Loucy (cell line): Measurements from ENCODE around the gene PLBD1.

Source experiments
- H2AFZ ChIP-seq: fragments of 200-600 bp; sonication (generic); 2 replicates; pipeline ENCODE4 v1.6.0; 2016; ENCODE audit warnings: antibody characterized with exemption, mild to moderate bottlenecking, low read length, moderate library complexity
- H3F3A ChIP-seq: fragments of 200-600 bp; 2 replicates; pipeline ENCODE4 v1.6.0; 2016; ENCODE audit warnings: antibody characterized with exemption, low read depth, mild to moderate bottlenecking
- H3K27me3 ChIP-seq: fragments of 200-600 bp; sonication (generic); 2 replicates; pipeline ENCODE4 v1.6.1; 2014; ENCODE audit warnings: low read length, mild to moderate bottlenecking; ENCODE audit not compliant: insufficient read depth, poor library complexity, severe bottlenecking
- H3K36me3 ChIP-seq: fragments of 200-600 bp; sonication (generic); 2 replicates; pipeline ENCODE4 v1.6.1; 2016; ENCODE audit warnings: low read length; ENCODE audit not compliant: insufficient read depth
- H3K4me1 ChIP-seq: fragments of 200-600 bp; sonication (generic); 2 replicates; pipeline ENCODE4 v1.5.1; 2014; ENCODE audit warnings: low read length, mild to moderate bottlenecking; ENCODE audit not compliant: insufficient read depth, poor library complexity, severe bottlenecking
- H3K4me2 ChIP-seq: fragments of 200-600 bp; sonication (generic); 2 replicates; pipeline ENCODE4 v1.6.0; 2014; ENCODE audit warnings: antibody characterized with exemption, low read length, low read depth, mild to moderate bottlenecking; ENCODE audit not compliant: poor library complexity, severe bottlenecking
- H3K4me3 ChIP-seq: fragments of 200-600 bp; sonication (generic); 2 replicates; pipeline ENCODE4 v1.5.1; 2014; ENCODE audit warnings: low read length, mild to moderate bottlenecking, mixed read lengths; ENCODE audit not compliant: poor library complexity, severe bottlenecking
- H3K79me2 ChIP-seq: fragments of 200-600 bp; sonication (generic); 2 replicates; pipeline ENCODE4 v1.6.1; 2014; ENCODE audit warnings: low read length; ENCODE audit not compliant: insufficient read depth
- H3K9ac ChIP-seq: fragments of 200-600 bp; sonication (generic); 2 replicates; pipeline ENCODE4 v1.6.0; 2014; ENCODE audit warnings: mild to moderate bottlenecking, low read depth, low read length, moderate library complexity; ENCODE audit not compliant: poor library complexity, severe bottlenecking
- H3K9me2 ChIP-seq: fragments of 200-600 bp; sonication (generic); replicated peaks from 2 replicates; pipeline ENCODE4 v1.6.1; 2016; ENCODE audit warnings: low read depth, low read length, mixed read lengths
- H3K9me3 ChIP-seq: fragments of 200-600 bp; sonication (generic); 2 replicates; pipeline ENCODE4 v1.6.1; 2014; ENCODE audit warnings: mild to moderate bottlenecking, antibody characterized with exemption, low read length, low read depth; ENCODE audit not compliant: insufficient read depth
- H4K20me1 ChIP-seq: fragments of 200-600 bp; sonication (generic); 2 replicates; pipeline ENCODE4 v1.6.0; 2014; ENCODE audit warnings: antibody characterized with exemption, low read length, mild to moderate bottlenecking; ENCODE audit not compliant: insufficient read depth, poor library complexity, severe bottlenecking
- CTCF ChIP-seq: fragments of 200-600 bp; sonication (generic); conservative IDR thresholded peaks from 2 replicates; pipeline ENCODE4 v1.5.1; 2014; ENCODE audit warnings: mild to moderate bottlenecking, antibody characterized with exemption, low read length
- EZH2phosphoT487 ChIP-seq: fragments of 200-600 bp; IDR thresholded peaks from 2 replicates; pipeline ENCODE4 v1.6.1; 2018; ENCODE audit warnings: antibody characterized with exemption, mild to moderate bottlenecking, moderate library complexity, borderline replicate concordance

PLBD1 gene

GRCh38 chr12:14576896-14577295 lies 9.2 kb upstream of the PLBD1 start:
- no peak for TF ChIP-seq CTCF
- no peak for TF ChIP-seq EZH2phosphoT487
- Histone ChIP-seq H3K9me2 (no peaks in the 10 kb centered on the region), H2AFZ (no peak overlapping the region), H3K36me3 (no peaks in the 10 kb centered on the region), H3K4me2 (no peak overlapping the region), H3K4me3 (no peak overlapping the region), H3F3A (no peaks in the 10 kb centered on the region), H3K79me2 (no peaks in the 10 kb centered on the region), H3K4me1 (no peaks in the 10 kb centered on the region), H3K9ac (no peak overlapping the region), H4K20me1 (no peaks in the 10 kb centered on the region), H3K9me3 (no peaks in the 10 kb centered on the region), H3K27me3 (peaks cover 5% of the 10 kb centered on the region)

DNA sequence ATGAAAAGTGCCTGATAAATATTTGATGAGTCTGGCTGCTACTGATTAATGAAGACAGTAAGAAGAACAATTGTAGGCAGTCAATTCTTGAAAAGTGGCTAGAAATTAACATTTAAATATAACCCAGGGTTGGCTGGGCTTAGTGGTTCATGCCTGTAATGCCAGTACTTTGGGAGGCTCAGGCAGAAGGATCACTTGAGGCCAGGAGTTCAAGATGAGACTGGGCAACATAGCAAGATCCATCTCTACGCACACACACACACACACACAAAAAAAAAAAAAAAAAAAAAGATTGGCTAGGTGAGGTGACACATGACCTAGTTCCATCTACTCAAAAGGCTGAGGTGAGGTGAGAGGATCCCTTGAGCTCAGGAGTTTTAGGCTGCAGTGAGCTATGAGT lies 7.9 kb upstream of the PLBD1 start:
- no peak overlapping the region for H2AFZ ChIP-seq
- H3K79me2 ChIP-seq, result no peaks in the 10 kb centered on the region
- no peak overlapping the region for H3K4me3 ChIP-seq
- no peaks in the 10 kb centered on the region for H3K36me3 ChIP-seq
- H3K9ac ChIP-seq, result no peak overlapping the region
- TF ChIP-seq CTCF (no peak), EZH2phosphoT487 (no peak)
- no peaks in the 10 kb centered on the region for H4K20me1 ChIP-seq
- no peaks in the 10 kb centered on the region for H3K4me1 ChIP-seq
- H3K9me2 ChIP-seq, result no peaks in the 10 kb centered on the region
- no peaks in the 10 kb centered on the region for H3K9me3 ChIP-seq
- no peak overlapping the region for H3K4me2 ChIP-seq
- peaks cover 5% of the 10 kb centered on the region for H3K27me3 ChIP-seq
- no peaks in the 10 kb centered on the region for H3F3A ChIP-seq

GRCh38 chr12:14573118-14573517 lies 5.4 kb upstream of the PLBD1 start:
- H3K9me2 ChIP-seq, result no peaks in the 10 kb centered on the region
- no peak overlapping the region for H3K9ac ChIP-seq
- no peak overlapping the region for H2AFZ ChIP-seq
- H4K20me1 ChIP-seq, result no peaks in the 10 kb centered on the region
- H3K4me3 ChIP-seq, result no peak overlapping the region
- H3K36me3 ChIP-seq, result no peaks in the 10 kb centered on the region
- H3K9me3 ChIP-seq, result no peaks in the 10 kb centered on the region
- H3K79me2 ChIP-seq, result no peaks in the 10 kb centered on the region
- no peak for TF ChIP-seq CTCF
- TF ChIP-seq EZH2phosphoT487, result no peak
- no peak overlapping the region for H3K4me2 ChIP-seq
- H3F3A ChIP-seq, result no peaks in the 10 kb centered on the region
- peaks cover 5% of the 10 kb centered on the region for H3K27me3 ChIP-seq
- no peaks in the 10 kb centered on the region for H3K4me1 ChIP-seq
